ENCODE results near the gene SLC22A4. TPM values are rescaled to one million over a fixed set of nuclear protein-coding genes. Genes with fewer than 3 reads are reported as not detected.
A peak's percentile ranks its signal among the peaks of the same experiment; 100 is the strongest.

SLC22A4 gene
- total and polyA plus RNA-seq, 5 donors from 2014 or later: not detected

GRCh38 chr5:132327252-132327955 is 33.2 kb downstream of the SLC22A4 start:
- H3K4me1 Mint-ChIP-seq: no peaks in the 10 kb centered on the region
- no peak overlapping the region for H3K27ac Mint-ChIP-seq
- Histone ChIP-seq H3K27me3 (ENCODE audit: control insufficient read depth, insufficient read depth, low read length) (no peaks in the 10 kb centered on the region), H3K4me3 (ENCODE audit: low read depth, low read length) (no peak overlapping the region), H3K36me3 (ENCODE audit: control insufficient read depth, insufficient read depth, low read length) (no peaks in the 10 kb centered on the region), H3K27ac (ENCODE audit: insufficient read depth, low read length, poor library complexity, severe bottlenecking) (no peak overlapping the region), H3K9me3 (ENCODE audit: control insufficient read depth in 2 of 2, low read length in 2 of 2) (no peaks in the 10 kb centered on the region), H3K4me1 (ENCODE audit: control insufficient read depth, insufficient read depth, low read length, poor library complexity, severe bottlenecking) (no peaks in the 10 kb centered on the region)
- no peaks in the 10 kb centered on the region for H3K36me3 Mint-ChIP-seq
- H3K9me3 Mint-ChIP-seq: no peaks in the 10 kb centered on the region
- no peak for ATAC-seq (ENCODE audit: low read depth in 2 of 2)
- no peak overlapping the region for H3K4me3 Mint-ChIP-seq
- H3K27me3 Mint-ChIP-seq: no peaks in the 10 kb centered on the region
- no peak for DNase-seq

DNA sequence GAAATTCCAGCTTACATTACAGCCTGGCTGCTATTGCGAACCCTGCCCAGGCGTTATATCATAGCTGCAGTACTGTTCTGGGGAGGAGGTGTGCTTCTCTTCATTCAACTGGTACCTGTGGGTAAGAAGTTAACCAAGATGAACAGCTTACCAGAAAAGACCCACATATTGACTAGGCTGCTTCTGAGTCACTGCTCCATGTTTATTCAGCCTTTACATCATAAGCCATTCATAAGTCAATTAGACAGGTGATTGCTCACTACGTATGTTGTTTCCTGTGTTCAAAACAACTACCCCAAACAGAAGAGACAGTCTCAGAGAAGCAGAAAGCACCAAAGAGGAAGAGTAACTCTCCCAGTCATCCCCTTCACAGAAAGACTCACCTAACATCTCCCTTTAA is 40.6 kb downstream of the SLC22A4 start:
- DNase-seq (peak in 2 of 3 donors; percentile 16 to 47), ATAC-seq (ENCODE audit: low read depth in 2 of 2) (peak; percentile 84 to 90)
- peaks cover 0 to 6% (median 2%) of the 10 kb centered on the region in 4 donors for H3K4me1 Mint-ChIP-seq
- Histone ChIP-seq H3K27ac (ENCODE audit: insufficient read depth, low read length, poor library complexity, severe bottlenecking) (no peak overlapping the region), H3K27me3 (ENCODE audit: control insufficient read depth, insufficient read depth, low read length) (no peaks in the 10 kb centered on the region), H3K4me3 (ENCODE audit: low read depth, low read length) (no peak overlapping the region), H3K36me3 (ENCODE audit: control insufficient read depth, insufficient read depth, low read length) (no peaks in the 10 kb centered on the region), H3K9me3 (ENCODE audit: control insufficient read depth in 2 of 2, low read length in 2 of 2) (no peaks in the 10 kb centered on the region), H3K4me1 (ENCODE audit: control insufficient read depth, insufficient read depth, low read length, poor library complexity, severe bottlenecking) (no peaks in the 10 kb centered on the region)
- no peaks in the 10 kb centered on the region for H3K9me3 Mint-ChIP-seq
- peaks cover 5% of the 10 kb centered on the region for H3K27me3 Mint-ChIP-seq
- H3K27ac Mint-ChIP-seq: peak overlapping the region in 1 of 3 donors; percentile 31
- no peak overlapping the region for H3K4me3 Mint-ChIP-seq
- H3K36me3 Mint-ChIP-seq: no peaks in the 10 kb centered on the region

DNA sequence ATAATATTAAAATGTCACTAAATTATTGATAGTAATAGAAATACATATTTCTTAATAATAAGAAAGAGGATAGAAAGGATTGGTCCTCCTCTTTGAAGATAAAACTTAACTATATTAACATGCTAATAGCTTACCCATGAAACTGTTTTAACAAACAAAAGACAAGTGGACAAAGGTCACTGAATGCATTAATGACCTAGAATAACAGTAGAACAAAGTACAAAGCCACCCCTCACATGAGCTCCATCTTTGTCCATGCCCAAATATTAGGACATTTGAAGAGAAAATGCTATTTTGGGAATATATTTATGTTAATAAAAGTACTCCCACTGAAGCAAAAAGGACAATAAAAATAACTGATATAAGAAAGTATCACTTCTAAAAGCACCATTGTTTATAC is 41.2 kb downstream of the SLC22A4 start:
- Histone ChIP-seq H3K36me3 (ENCODE audit: control insufficient read depth, insufficient read depth, low read length) (no peaks in the 10 kb centered on the region), H3K4me3 (ENCODE audit: low read depth, low read length) (no peak overlapping the region), H3K4me1 (ENCODE audit: control insufficient read depth, insufficient read depth, low read length, poor library complexity, severe bottlenecking) (no peaks in the 10 kb centered on the region), H3K27ac (ENCODE audit: insufficient read depth, low read length, poor library complexity, severe bottlenecking) (no peak overlapping the region), H3K27me3 (ENCODE audit: control insufficient read depth, insufficient read depth, low read length) (no peaks in the 10 kb centered on the region), H3K9me3 (ENCODE audit: control insufficient read depth in 2 of 2, low read length in 2 of 2) (no peaks in the 10 kb centered on the region)
- H3K27me3 Mint-ChIP-seq: peaks cover 5% of the 10 kb centered on the region
- H3K4me1 Mint-ChIP-seq: peaks cover 0 to 8% (median 2%) of the 10 kb centered on the region in 4 donors
- DNase-seq (no peak), ATAC-seq (ENCODE audit: low read depth in 2 of 2) (no peak)
- H3K27ac Mint-ChIP-seq: no peak overlapping the region
- no peaks in the 10 kb centered on the region for H3K9me3 Mint-ChIP-seq
- H3K36me3 Mint-ChIP-seq: no peaks in the 10 kb centered on the region
- no peak overlapping the region for H3K4me3 Mint-ChIP-seq

GRCh38 chr5:132339502-132339901 is 45.3 kb downstream of the SLC22A4 start:
- H3K27ac ChIP-seq (ENCODE audit: insufficient read depth, low read length, poor library complexity, severe bottlenecking): no peak overlapping the region
- H3K4me1 Mint-ChIP-seq: peaks cover 0 to 8% (median 2%) of the 10 kb centered on the region in 4 donors
- H3K4me1 ChIP-seq (ENCODE audit: control insufficient read depth, insufficient read depth, low read length, poor library complexity, severe bottlenecking): no peaks in the 10 kb centered on the region
- ATAC-seq (ENCODE audit: low read depth in 2 of 2): no peak
- no peaks in the 10 kb centered on the region for H3K9me3 Mint-ChIP-seq
- H3K27ac Mint-ChIP-seq: no peak overlapping the region
- no peak for DNase-seq
- H3K9me3 ChIP-seq (ENCODE audit: control insufficient read depth in 2 of 2, low read length in 2 of 2): no peaks in the 10 kb centered on the region
- no peak overlapping the region for H3K4me3 ChIP-seq (ENCODE audit: low read depth, low read length)
- H3K4me3 Mint-ChIP-seq: no peak overlapping the region
- H3K36me3 ChIP-seq (ENCODE audit: control insufficient read depth, insufficient read depth, low read length): no peaks in the 10 kb centered on the region
- H3K27me3 ChIP-seq (ENCODE audit: control insufficient read depth, insufficient read depth, low read length): no peaks in the 10 kb centered on the region
- H3K27me3 Mint-ChIP-seq: peaks cover 5% of the 10 kb centered on the region
- no peaks in the 10 kb centered on the region for H3K36me3 Mint-ChIP-seq

DNA sequence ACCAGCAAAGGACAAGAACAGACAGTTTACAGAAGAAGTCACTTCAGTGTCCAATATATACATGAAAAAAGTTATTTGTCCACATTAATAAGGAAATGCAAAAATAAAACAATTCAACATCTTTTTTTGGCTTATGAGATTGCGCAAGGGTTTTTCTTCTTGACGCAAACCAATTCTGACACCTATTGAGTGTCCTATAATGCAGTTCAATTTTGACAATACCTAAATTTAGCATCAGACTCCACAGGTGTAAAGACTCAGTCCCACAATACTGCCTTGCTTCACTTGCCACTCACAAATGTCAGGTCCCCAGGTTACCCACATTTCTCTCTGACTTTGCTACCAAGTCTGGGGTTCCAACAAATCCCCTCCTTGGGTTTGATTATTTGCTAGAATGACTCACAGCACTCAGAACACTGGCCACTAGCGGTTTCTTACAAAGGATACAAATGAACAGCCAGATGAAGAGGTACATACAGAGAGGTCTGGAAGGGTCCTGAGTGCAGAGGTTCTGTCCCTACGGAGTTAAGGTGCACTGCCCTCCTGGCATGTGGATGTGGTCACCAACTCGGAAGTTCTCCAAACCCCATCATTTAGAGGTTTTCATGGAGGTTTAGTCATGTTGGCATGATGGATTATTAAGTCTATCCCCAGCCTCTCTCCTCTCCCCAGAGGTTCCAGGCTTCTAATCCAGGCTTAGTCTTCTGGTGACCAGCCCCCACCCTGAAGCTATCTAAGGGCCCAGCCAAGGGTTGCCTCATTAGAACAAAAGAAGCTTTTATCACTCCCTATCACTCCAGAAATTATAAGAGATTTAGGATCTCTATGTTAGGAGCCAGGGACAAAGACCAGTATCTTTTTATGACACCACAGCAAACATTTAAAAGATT is 48.3 kb downstream of the SLC22A4 start:
- H3K27me3 ChIP-seq (ENCODE audit: control insufficient read depth, insufficient read depth, low read length): no peaks in the 10 kb centered on the region
- Mint-ChIP-seq H3K27me3 (no peaks in the 10 kb centered on the region), H3K27ac (peak overlapping the region in 1 of 3 donors; percentile 7), H3K36me3 (no peaks in the 10 kb centered on the region), H3K4me1 (peaks cover 0 to 2% (median 0%) of the 10 kb centered on the region in 4 donors), H3K9me3 (no peaks in the 10 kb centered on the region), H3K4me3 (no peak overlapping the region)
- no peak overlapping the region for H3K4me3 ChIP-seq (ENCODE audit: low read depth, low read length)
- ATAC-seq (ENCODE audit: low read depth in 2 of 2) (no peak), DNase-seq (no peak)
- no peaks in the 10 kb centered on the region for H3K9me3 ChIP-seq (ENCODE audit: control insufficient read depth in 2 of 2, low read length in 2 of 2)
- no peaks in the 10 kb centered on the region for H3K4me1 ChIP-seq (ENCODE audit: control insufficient read depth, insufficient read depth, low read length, poor library complexity, severe bottlenecking)
- H3K27ac ChIP-seq (ENCODE audit: insufficient read depth, low read length, poor library complexity, severe bottlenecking): no peak overlapping the region
- no peaks in the 10 kb centered on the region for H3K36me3 ChIP-seq (ENCODE audit: control insufficient read depth, insufficient read depth, low read length)

DNA sequence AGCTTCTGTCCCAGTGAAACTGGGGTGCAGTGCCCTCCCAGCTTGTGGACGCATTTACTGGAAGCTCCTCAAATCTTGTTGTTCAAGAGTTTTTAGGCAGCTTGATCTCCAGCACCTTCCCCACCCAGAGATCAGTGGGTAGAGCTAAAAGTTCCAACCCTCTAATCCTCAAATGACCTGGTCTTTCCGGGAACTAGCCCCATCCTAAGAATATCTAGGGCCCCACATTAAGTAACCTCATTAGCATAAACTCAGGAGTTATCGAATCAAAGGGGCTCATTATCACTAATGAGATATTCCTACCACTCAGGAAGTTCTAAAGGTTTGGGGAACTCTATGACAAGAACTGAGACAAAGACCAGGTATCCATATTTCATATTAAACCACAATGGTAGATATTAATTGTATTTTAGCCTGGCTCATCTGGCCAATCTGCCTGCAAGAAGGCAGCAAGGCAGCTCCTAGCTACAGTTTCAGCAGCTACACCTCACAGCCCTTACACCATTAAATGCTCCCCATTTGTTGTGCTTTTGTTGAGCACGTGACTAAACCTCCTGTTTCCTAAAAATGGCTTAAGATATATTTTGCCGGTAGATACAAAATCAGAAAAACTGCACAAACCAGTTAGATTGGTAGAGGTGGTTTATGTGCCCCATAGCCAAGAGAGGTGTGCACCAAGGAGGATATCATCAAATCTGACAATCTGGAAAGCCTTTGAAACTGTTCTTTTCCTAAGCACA is 50.8 kb downstream of the SLC22A4 start:
- Mint-ChIP-seq H3K36me3 (no peaks in the 10 kb centered on the region), H3K4me3 (no peak overlapping the region), H3K27me3 (no peaks in the 10 kb centered on the region), H3K9me3 (peaks cover 0 to 1% (median 0%) of the 10 kb centered on the region in 7 donors), H3K27ac (no peak overlapping the region), H3K4me1 (peaks cover 0 to 2% (median 0%) of the 10 kb centered on the region in 4 donors)
- no peak overlapping the region for H3K4me3 ChIP-seq (ENCODE audit: low read depth, low read length)
- no peaks in the 10 kb centered on the region for H3K36me3 ChIP-seq (ENCODE audit: control insufficient read depth, insufficient read depth, low read length)
- no peak overlapping the region for H3K27ac ChIP-seq (ENCODE audit: insufficient read depth, low read length, poor library complexity, severe bottlenecking)
- H3K9me3 ChIP-seq (ENCODE audit: control insufficient read depth in 2 of 2, low read length in 2 of 2): no peaks in the 10 kb centered on the region
- DNase-seq: no peak
- no peaks in the 10 kb centered on the region for H3K27me3 ChIP-seq (ENCODE audit: control insufficient read depth, insufficient read depth, low read length)
- no peaks in the 10 kb centered on the region for H3K4me1 ChIP-seq (ENCODE audit: control insufficient read depth, insufficient read depth, low read length, poor library complexity, severe bottlenecking)
- ATAC-seq (ENCODE audit: low read depth in 2 of 2): no peak

DNA sequence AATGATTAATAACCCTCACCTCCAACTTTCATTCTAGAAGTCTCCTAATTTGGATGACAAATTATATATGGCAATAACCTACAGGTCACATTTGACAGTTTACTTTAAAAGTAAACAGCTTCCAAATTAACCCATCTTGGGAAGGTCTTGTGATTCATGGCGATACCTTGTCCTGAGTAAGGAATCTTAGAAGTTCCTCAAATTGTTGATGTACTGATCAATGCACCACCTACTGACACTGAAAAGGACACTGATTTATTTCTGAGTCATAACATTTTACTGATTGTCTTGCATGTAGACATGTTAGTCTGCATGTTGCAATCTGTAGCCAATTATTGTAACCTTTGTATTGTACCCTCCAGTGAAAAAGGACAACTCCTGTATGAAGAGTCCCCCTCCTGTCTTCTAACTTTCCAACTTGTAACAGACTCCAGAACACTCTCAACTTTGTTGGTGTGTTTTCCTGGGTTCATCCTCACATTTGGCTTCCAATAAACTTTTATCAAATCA is 59.3 kb downstream of the SLC22A4 start:
- Mint-ChIP-seq H3K27ac (no peak overlapping the region), H3K36me3 (peaks cover 7% of the 10 kb centered on the region), H3K27me3 (no peaks in the 10 kb centered on the region), H3K9me3 (peaks cover 0 to 2% (median 0%) of the 10 kb centered on the region in 7 donors), H3K4me3 (no peak overlapping the region), H3K4me1 (no peaks in the 10 kb centered on the region)
- Histone ChIP-seq H3K9me3 (ENCODE audit: control insufficient read depth in 2 of 2, low read length in 2 of 2) (no peaks in the 10 kb centered on the region), H3K27me3 (ENCODE audit: control insufficient read depth, insufficient read depth, low read length) (peaks cover 4% of the 10 kb centered on the region), H3K4me3 (ENCODE audit: low read depth, low read length) (no peak overlapping the region), H3K36me3 (ENCODE audit: control insufficient read depth, insufficient read depth, low read length) (no peaks in the 10 kb centered on the region), H3K27ac (ENCODE audit: insufficient read depth, low read length, poor library complexity, severe bottlenecking) (no peak overlapping the region), H3K4me1 (ENCODE audit: control insufficient read depth, insufficient read depth, low read length, poor library complexity, severe bottlenecking) (no peaks in the 10 kb centered on the region)
- DNase-seq: no peak
- ATAC-seq (ENCODE audit: low read depth in 2 of 2): no peak
